Measurements from ENCODE around the gene UBE4B.
"Not testable (repeated sequence)": the region's sequence is repeated elsewhere in the genome, so short reads cannot be mapped to it uniquely, and the experiment has no call there.

The UBE4B gene

DNA sequence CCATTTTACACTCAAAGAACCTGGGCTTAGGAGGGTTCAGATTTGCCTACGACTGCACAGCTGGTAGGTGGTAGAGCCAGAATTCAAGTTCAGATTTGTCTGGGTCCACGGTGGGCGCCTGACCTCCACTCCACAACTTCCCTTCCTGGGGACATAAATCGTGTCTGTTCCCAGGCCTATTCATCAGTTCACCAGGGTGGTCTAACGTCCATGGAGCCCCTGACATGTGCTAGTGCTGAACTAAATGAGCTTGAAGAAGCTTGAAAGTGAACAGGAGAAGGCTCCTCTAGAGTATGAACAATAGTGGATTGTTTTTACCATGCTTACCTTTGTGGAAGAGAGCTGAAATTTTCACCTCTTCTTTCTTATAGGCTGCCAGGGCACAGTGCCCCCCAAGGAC is 145.1 kb downstream of the UBE4B start:
- DNase-seq (ENCODE audit: low spot score): no peak

DNA sequence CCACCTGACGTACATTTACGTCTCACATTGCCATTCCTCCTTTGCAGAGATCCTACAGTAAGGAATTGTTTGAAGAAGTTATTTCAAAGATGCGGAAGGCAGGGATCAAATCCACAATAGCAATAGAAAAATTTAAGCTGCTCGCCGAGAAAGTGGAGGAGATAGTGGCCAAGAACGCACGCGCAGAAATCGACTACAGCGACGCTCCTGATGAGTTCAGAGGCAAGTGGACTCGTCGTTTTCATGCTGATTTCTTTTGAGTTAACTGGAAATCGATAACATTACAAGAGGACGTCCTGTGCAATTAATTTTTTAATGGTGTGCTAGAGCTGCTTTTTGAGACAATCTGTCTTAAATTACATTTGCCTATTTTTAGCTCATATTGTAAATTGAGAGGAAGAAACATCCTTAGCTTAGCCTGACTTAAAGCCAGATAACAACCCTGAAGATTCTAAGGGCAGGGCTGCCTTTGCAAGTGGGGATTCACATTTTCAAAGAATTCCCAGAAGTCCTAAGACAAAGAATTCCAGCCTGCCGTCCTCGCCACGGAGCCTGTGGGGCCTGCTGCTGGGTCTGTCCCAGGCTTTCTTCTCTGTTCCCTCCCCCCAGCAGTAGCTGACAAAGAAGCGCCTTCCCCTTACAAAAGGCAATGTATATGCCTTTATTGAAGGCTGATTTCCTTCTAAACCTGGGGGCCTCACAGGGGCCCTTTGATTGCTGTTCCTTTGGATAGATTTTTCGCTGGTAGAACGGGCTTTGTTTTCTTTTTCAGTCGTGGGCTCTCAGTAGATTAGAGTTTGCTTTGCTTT is 146.0 kb downstream of the UBE4B start:
- DNase-seq (ENCODE audit: low spot score): no peak

DNA sequence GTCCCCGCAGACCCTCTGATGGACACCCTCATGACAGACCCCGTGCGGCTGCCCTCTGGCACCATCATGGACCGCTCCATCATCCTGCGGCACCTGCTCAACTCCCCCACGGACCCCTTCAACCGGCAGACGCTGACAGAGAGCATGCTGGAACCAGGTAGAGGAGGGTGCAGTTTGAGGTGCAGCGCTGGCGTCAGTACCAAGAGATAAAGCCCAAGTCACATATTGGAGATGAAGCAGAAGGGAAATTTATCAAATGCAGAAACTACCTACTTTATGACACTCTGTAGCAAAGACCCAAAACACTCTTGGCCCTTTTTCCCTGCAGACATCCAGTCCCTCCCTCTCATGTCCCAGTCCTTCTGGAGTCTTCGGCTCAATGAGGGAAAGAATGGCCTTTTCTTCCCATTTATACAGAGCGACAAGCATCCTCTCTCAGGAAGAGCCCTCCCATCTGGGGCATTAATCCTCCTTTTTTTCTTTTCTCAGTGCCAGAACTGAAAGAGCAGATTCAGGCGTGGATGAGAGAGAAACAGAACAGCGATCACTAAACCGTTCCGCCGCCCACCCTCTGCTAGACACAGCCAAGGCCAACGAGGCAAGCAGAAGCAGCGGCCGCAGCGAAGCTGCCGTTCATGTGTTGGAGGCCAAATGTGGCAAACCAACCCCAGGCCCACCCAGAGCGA is 146.8 kb downstream of the UBE4B start:
- no peak for DNase-seq (ENCODE audit: low spot score)

DNA sequence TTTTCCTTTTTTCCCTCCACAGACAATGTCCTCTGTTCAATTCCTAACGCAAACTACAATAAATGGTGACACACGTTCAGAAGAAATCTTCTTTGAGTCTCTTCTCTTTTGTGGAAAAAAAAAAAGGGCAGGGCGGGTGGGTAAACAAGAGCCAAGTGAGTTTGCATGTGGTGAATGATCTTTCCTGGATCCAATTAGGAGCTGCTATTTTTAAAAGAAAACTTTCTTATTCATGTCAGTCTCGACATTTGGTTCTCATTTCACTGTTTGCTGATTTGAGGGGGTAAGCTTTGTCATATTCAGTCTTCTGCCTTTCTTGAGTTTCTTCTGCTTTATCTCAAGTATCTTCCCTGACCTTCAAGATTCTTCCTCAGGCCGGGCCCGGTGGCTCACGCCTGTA is 148.4 kb downstream of the UBE4B start:
- DNase-seq (ENCODE audit: low spot score): no peak

DNA sequence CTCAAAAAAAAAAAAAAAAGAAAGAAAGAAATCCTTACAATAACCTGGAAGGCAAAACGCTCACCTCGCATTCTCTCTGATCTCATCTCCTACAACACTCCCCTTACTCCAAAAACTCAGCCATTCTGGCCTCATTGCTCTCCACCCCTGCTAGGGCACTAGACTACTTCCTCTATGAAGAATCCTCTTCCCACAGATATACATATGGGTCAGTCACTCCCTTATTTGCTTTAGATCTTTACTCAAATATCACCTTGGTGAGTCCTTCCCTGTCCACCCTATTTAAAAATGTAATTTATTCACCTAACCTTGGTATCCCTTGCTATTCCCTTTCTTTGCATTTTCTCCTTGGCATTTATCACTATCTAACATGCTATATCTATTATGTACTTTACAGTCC is 153.0 kb downstream of the UBE4B start:
- no peak for DNase-seq (ENCODE audit: low spot score)

DNA sequence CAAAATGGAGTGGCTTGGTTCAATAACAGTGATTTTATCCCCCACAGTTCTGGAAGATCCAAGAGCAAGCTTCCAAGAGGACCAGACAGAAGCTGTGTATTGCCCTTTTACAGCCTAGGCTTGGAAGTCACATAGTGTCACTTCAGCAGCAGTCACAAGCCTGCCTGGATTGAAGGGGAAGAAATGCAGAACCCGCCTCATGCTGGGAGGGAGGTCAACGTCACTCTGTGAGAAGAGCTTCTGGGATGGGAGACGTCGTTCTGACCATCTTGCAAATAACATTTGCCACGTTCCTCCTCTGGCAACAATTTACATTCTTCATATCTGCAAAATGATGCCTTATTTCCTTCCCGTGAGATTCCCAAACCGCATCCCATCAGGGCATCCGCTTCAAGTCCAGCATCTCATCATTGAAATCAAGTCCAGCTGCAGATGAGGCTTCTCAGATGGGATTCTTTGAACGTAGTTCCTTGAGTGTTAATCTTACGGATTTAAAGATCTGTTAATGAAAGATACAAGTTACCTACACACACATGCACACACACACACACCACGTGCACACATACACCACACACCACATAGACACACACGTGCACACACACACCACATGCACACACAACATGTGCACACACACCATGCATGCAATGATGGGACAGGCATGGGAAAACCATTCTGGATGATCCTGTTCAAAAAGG is 153.7 kb downstream of the UBE4B start:
- DNase-seq (ENCODE audit: low spot score): no peak

DNA sequence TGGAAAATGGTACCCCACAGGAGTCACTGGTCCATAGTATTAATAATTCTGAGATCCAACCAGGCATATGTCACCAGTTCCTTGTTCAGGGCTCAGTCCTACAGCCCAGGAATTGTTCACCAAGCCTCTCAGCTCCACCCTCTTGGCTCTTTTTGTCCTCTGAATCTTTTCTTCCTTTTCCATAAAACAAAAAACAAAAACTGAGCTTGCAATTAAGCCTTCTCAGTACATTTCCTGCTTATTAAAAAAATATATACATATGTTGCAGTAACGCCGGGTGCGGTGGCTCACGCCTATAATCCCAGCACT is 154.2 kb downstream of the UBE4B start:
- DNase-seq (ENCODE audit: low spot score): no peak

DNA sequence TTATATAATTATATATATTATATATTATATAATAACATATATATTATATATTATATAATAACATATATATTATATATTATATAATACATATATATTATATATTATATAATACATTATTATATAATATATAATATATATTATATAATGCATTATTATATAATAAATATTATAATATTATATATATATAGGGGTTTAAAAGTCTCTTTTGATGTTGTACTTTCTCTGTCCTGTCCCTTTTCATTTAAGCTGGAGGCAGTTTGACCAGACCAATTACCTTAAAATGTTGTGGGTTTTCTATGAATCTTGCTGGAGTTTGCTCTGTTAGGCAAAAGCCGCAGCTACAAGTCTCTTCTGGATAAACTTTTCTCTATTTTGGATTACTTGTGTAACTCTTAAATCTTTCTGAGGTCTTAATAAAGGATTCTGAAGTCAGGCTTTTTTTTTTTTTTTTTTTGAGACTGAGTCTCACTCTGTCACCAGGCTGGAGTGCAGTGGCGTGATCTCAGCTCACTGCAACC is 155.4 kb downstream of the UBE4B start:
- DNase-seq (ENCODE audit: low spot score): no peak

DNA sequence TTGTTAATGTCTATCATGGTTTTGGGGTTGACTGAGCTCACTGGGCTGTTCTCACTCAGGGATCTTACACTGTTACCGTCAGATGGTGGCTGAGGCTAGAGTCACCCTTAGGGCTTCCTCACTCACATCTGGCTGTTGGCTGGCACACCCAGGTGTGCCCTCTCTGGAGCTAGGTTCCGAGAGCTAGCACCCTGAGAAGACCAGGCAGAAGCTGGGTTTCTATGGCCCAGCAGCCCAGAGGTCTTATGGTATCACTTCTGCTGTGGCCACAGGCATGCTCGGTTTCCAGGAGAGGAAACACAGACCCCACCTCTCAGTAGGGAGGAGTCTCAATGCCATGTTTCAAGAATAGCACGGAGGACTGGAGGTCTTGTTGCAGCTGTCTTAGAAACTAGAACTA is 156.9 kb downstream of the UBE4B start:
- DNase-seq (ENCODE audit: low spot score): no peak

DNA sequence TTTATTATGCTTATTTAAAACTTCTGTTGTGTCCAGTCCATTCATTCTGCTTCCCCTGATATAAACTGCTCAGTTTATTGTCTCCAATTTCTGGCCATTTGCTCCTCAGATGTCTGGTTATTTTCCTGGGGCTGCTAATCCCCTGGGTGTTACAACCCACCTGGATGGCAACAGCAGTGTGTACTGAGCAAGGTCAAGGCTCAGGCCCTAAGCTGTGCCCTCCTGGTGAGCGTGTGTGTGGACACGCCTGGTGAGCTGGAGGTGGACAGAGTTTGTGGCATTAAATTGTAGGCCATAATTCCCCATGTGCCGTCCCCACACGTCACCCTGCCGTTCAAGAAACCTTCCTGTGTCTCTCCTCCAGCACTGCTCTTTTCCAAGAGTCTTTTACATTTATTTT is 159.5 kb downstream of the UBE4B start:
- no peak for DNase-seq (ENCODE audit: low spot score)

DNA sequence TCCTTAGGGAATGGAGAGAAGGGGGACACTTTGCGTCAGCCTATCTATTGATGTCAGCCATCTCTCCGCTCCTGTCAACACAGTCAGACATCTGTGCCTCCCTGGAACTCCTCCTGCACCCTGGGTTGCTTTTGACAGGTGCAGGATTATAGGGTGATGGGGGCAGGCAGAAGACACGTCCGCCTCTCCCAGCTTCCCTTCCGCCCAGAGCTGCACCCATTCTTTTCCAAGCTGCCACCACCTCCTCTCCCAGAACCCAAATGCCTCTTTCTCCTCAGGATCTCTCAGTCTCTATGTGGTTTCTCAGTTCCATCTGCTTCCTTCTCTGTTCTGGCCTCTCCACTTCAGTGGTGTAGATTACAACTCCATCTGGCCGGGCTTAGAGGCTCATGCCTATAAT is 160.5 kb downstream of the UBE4B start:
- no peak for DNase-seq (ENCODE audit: low spot score)

DNA sequence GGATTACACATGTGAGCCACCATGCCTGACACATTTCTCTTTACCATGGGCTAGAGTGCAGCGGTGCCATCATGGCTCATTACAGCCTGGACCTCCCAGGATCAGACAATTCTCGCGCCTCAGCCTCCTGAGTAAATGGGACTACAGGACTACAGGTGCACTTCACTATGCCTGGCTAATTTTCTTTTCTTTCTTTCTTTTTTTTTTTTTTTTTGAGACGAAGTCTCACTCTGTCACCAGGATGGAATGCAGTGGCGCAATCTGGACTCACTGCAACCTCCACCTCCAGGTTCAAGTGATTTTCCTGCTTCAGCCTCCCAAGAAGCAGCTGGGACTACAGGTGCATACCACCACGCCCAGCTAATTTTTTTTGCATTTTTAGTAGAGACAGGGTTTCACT is 162.8 kb downstream of the UBE4B start:
- DNase-seq (ENCODE audit: low spot score): no peak

DNA sequence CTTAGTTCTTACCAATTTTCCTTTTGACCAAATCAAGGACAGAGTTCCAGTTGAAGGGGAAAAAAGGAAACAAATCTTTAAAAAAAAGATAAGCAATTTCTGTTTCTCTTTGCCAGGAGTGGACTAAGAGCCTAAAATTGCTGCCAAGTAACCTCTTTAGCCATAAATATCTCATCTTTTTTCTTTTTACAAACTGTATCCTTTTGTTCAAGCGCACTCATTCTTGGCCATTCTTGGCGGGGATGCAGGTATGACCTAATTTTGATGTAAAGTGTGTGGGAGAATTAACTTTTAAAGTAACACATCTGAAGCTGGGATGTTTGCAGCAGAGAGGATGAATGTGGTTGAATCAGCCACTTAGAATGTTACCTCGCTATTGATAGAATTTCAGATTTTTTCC is 164.2 kb downstream of the UBE4B start:
- DNase-seq (ENCODE audit: low spot score): no peak

DNA sequence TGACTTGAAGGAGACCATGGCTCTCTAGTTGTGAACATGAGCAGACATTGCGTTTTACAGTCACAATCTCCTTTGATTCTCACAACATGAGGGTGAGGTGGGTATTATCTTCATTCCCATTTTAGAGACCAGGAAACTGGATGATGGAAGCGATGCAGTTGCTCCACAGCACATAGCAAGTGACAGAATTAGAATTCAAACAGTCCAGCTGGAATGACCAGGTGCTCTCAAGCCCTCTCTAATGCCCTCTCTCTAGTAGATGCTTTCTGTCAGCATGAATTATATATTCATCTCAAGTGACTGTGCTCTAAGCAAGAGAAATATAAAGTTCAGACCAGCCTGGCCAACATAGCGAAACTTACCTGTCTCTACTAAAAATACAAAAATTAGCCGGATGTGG is 167.9 kb downstream of the UBE4B start:
- no peak for DNase-seq (ENCODE audit: low spot score)

DNA sequence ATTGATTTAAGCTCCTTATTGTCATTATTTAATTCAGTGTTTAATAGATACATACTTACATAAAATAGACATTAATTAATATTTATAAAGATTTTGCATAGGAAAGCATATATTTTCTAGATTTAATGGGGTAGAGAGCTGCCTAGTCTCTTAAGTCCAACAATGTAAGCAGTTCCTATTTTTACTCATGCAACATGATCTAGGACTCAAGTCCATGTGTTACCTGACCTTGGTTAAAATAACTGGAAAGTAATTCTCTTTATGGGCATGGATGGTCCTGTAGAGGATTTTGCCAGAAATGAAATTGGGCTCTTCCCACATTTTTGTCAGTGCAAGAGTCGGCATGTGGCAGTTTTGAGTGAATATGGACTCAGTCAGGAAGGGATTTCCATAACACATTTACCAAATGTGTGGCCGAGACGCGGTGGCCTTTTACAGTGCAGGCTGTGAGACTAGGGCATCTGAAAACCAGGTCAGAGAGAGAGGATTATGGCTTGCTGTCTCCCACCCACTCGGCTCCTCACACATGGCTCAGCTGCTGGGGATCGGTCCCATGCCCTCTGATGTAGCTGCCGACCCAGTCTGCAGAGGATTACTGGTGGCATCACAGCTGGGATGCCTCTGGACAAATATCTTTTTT is 171.4 kb downstream of the UBE4B start:
- DNase-seq (ENCODE audit: low spot score): no peak

DNA sequence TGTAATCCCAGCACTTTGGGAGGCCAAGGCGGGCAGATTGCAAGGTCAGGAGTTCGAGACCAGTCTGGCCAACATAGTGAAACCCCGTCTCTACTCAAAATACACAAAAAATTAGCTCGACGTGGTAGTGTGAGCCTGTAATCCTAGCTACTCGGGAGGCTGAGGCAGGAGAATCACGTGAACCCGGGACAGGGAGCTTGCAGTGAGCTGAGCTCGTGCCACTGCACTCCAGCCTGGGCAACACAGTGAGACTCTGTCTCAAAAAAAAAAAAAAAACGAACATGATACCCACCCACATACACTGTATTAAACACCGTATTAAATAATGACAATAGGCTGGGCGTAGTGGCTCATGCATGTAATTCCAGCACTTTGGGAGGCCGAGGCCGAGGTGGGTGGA is 172.4 kb downstream of the UBE4B start:
- DNase-seq (ENCODE audit: low spot score): not testable (repeated sequence)

DNA sequence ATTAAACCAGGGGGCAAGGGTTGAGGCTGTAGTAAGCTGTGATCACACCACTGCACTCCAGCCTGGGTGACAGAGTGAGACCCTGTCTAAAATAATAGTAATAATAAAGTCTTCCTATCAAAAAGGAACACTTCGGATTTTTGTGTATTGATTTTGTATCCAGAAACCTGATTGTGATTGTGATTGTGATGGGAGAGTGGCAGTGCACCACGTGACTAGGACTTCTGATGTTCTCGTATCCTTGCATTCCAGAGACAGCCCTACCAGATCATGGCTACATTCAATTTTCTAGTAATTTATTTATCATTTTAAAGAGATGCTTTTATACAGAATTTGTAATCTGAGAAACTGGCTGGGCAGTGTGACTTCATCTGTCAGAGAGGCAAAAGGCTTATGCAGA is 175.1 kb downstream of the UBE4B start:
- no peak for DNase-seq (ENCODE audit: low spot score)

DNA sequence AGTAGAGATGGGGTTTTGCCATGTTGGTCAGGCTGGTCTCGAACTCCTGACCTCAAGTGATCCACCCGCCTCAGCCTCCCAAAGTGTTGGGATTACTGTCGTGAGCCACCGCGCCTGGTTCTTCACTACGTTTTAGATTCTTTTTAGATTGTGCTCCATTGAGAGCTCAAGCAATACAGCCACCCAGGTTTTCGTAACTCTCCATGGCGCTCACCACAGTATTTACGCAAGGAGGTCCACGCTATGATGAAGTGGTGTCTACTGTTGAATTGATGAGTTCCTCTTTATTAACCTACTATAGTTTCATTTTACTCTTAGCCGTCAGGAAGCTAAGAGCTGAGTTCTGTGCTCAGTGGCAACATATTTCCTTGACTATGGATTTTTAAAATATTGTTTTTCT is 175.8 kb downstream of the UBE4B start:
- DNase-seq (ENCODE audit: low spot score): no peak

DNA sequence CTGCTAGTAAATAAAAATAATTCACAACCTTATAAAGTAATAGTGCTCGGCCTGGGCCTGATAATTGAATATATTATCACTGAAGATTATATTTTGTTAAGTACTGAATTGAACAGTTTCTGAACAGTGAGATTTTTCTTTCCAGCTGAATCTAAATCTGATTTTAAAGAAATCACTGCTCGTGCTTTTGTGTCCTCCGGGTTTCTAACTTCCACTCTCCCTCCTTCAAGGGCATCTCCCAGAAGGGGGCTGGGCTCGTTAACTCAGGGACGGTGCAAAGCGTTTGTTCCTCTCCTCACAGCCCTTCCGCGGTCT is 176.8 kb downstream of the UBE4B start:
- no peak for DNase-seq (ENCODE audit: low spot score)

DNA sequence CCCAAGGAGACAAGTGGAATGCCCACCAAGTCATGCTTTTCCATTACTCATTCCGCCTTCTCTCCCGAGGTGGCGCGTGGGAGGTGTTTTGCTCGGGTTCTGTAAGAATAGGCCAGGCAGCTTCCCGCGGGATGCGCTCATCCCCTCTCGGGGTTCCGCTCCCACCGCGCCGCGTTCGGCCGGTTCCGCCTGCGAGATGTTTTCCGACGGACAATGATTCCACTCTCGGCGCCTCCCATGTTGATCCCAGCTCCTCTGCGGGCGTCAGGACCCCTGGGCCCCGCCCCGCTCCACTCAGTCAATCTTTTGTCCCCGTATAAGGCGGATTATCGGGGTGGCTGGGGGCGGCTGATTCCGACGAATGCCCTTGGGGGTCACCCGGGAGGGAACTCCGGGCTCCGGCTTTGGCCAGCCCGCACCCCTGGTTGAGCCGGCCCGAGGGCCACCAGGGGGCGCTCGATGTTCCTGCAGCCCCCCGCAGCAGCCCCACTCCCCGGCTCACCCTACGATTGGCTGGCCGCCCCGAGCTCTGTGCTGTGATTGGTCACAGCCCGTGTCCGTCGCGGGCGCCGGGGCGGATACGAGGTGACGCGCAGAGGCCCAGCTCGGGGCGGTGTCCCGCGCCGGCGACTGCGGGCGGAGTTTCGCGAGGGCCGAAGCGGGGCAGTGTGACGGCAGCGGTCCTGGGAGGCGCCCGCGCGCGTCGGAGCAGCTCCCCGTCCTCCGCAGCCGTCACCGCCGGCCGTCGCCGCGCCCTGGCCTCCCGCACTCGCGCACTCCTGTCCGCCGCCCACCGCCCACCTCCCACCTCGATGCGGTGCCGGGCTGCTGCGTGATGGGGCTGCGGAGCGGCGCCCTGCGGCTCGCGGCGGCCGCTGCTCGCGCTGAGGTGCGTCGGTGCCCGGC is 177.4 kb downstream of the UBE4B start, which contains the start of gene KIF1B:
TSS of gene KIF1B (plus strand) at position 666 of the 906 bp plus-strand sequence. CDS start 21,759 bp downstream, outside the sequence.
- DNase-seq (ENCODE audit: low spot score): peak; percentile 100

Data from hepatic stellate cell (primary cell).